ENCODE measurements around the gene EEF1G. TPM values are rescaled to one million over a fixed set of nuclear protein-coding genes. Genes with fewer than 3 reads are reported as not detected.
"Not testable (repeated sequence)": the region's sequence is repeated elsewhere in the genome, so short reads cannot be mapped to it uniquely, and the experiment has no call there.

Gene EEF1G, protein sequence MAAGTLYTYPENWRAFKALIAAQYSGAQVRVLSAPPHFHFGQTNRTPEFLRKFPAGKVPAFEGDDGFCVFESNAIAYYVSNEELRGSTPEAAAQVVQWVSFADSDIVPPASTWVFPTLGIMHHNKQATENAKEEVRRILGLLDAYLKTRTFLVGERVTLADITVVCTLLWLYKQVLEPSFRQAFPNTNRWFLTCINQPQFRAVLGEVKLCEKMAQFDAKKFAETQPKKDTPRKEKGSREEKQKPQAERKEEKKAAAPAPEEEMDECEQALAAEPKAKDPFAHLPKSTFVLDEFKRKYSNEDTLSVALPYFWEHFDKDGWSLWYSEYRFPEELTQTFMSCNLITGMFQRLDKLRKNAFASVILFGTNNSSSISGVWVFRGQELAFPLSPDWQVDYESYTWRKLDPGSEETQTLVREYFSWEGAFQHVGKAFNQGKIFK
- 999 and 1,397 TPM in 2 replicates for total RNA-seq (2012; rRNA removed)

- peaks cover 38% of the 10 kb centered on the region for H3K4me1 ChIP-seq (ENCODE audit: control insufficient read depth, insufficient read depth, low read length)
- H3K36me3 ChIP-seq (ENCODE audit: insufficient read depth, low read length) = peaks cover 70% of the 10 kb centered on the region
- H3K9ac ChIP-seq (ENCODE audit: low read depth, low read length) = peak within 1 kb of the TSS; percentile 96
Observed at GRCh38 chr11:62573592-62574362, at the start of gene EEF1G. TSS of gene EEF1G (minus strand) at chr11:62573891. CDS start at chr11:62573842, 49 bp downstream.

DNA sequence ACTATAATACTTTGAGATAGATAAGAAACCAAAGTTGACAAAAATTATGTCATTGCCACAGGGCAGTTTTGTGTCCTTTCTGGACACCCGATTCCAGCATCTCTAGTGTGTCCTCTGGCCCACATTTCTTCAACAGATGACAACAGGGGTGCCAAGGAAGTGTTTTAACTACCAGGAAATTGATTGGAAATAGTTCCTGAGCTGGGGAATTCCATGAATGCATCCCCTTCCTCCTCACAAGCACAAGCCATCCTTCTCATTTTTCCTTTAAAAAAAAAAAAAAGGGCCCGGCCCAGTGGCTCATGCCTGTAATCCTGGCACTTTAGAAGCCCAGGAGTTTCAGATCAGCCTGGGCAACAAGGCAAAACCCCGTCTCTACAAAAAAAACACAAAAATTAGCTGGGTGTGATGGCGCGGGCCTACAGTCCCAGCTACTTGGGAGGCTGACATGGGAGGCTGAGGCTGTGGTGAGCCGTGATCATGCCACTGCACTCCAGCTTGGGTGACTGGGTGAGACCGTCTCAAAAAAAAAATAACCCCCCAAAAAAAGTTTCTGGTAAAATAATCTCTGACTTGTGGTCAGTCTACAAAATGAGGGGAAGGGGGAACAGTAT lies 48.9 kb upstream of the EEF1G start:
- Histone ChIP-seq H3K4me2 (ENCODE audit: low read length) (peak overlapping the region; percentile 94), H3K4me3 (ENCODE audit: low read length) (peak overlapping the region; percentile 59), H3K9me3 (replicated peaks; ENCODE audit: low read length) (no peaks in the 10 kb centered on the region), H3K36me3 (ENCODE audit: insufficient read depth, low read length) (peaks cover 24% of the 10 kb centered on the region), H3K9ac (ENCODE audit: low read depth, low read length) (peak overlapping the region; percentile 60), H3K27me3 (ENCODE audit: control insufficient read depth, insufficient read depth, low read length) (no peaks in the 10 kb centered on the region), H3K4me1 (ENCODE audit: control insufficient read depth, insufficient read depth, low read length) (peaks cover 17% of the 10 kb centered on the region)

More at GRCh38 chr11:62573592-62574362, at the start of gene EEF1G:
- no peaks in the 10 kb centered on the region for H3K27me3 ChIP-seq (ENCODE audit: control insufficient read depth, insufficient read depth, low read length)
- H3K4me3 ChIP-seq (ENCODE audit: low read length) = peak within 1 kb of the TSS; percentile 91
- no peaks in the 10 kb centered on the region for H3K9me3 ChIP-seq (replicated peaks; ENCODE audit: low read length)
- H3K4me2 ChIP-seq (ENCODE audit: low read length) = peak within 1 kb of the TSS; percentile 93

GRCh38 chr11:62621567-62622470 lies 48.1 kb upstream of the EEF1G start, which contains the start of gene B3GAT3:
TSS of gene B3GAT3 (minus strand) at chr11:62621986. CDS start at chr11:62621947, 39 bp downstream.
- Histone ChIP-seq H3K9me3 (replicated peaks; ENCODE audit: low read length) (no peaks in the 10 kb centered on the region), H3K36me3 (ENCODE audit: insufficient read depth, low read length) (peaks cover 22% of the 10 kb centered on the region), H3K4me3 (ENCODE audit: low read length) (peak within 1 kb of the TSS; percentile 78), H3K27me3 (ENCODE audit: control insufficient read depth, insufficient read depth, low read length) (no peaks in the 10 kb centered on the region), H3K4me2 (ENCODE audit: low read length) (peak within 1 kb of the TSS; percentile 94), H3K4me1 (ENCODE audit: control insufficient read depth, insufficient read depth, low read length) (peaks cover 17% of the 10 kb centered on the region), H3K9ac (ENCODE audit: low read depth, low read length) (peak within 1 kb of the TSS; percentile 82)

DNA sequence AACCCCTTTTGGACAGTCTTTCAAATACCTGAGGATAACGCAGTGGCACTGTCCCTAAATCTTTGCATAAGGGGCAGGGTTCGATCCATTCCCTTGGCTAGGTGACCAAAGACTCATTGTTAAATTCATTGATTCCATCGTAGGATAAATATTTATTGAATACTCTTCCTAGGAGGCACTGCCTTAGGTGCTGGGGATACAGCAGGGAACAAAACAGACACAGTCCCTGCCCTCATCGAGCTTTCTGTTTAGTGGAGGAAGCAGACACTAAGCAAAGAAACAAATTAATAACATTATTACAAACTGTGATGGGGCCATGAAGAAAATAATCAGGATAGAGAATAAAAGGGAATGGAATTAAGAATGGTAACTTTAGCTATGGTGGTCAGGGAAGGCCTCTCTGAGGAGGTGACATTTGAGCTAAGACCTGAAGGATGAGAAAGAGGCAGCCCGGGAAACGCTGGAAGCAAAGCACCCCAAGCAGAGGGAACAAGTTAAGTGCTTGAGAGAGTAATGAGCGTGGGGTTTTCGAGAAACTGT lies 47.4 kb upstream of the EEF1G start:
- peaks cover 15% of the 10 kb centered on the region for H3K36me3 ChIP-seq (ENCODE audit: insufficient read depth, low read length)

GRCh38 chr11:62616957-62617356 lies 43.3 kb upstream of the EEF1G start:
- peaks cover 22% of the 10 kb centered on the region for H3K4me1 ChIP-seq (ENCODE audit: control insufficient read depth, insufficient read depth, low read length)
- not testable (repeated sequence) for H3K9ac ChIP-seq (ENCODE audit: low read depth, low read length); H3K27me3 ChIP-seq (ENCODE audit: control insufficient read depth, insufficient read depth, low read length)

More for the DNA sequence above, 47.4 kb upstream of the EEF1G start:
- Histone ChIP-seq H3K4me1 (ENCODE audit: control insufficient read depth, insufficient read depth, low read length) (peaks cover 17% of the 10 kb centered on the region), H3K4me3 (ENCODE audit: low read length) (peak overlapping the region; percentile 78), H3K27me3 (ENCODE audit: control insufficient read depth, insufficient read depth, low read length) (no peaks in the 10 kb centered on the region), H3K9me3 (replicated peaks; ENCODE audit: low read length) (no peaks in the 10 kb centered on the region), H3K4me2 (ENCODE audit: low read length) (peak overlapping the region; percentile 94), H3K9ac (ENCODE audit: low read depth, low read length) (peak overlapping the region; percentile 82)

GRCh38 chr11:62615521-62615920 lies 41.8 kb upstream of the EEF1G start:
- H3K36me3 ChIP-seq (ENCODE audit: insufficient read depth, low read length) = peaks cover 10% of the 10 kb centered on the region

More at GRCh38 chr11:62616957-62617356, 43.3 kb upstream of the EEF1G start:
- H3K4me3 ChIP-seq (ENCODE audit: low read length); H3K9me3 ChIP-seq (replicated peaks; ENCODE audit: low read length); H3K36me3 ChIP-seq (ENCODE audit: insufficient read depth, low read length); H3K4me2 ChIP-seq (ENCODE audit: low read length): not testable (repeated sequence)

DNA sequence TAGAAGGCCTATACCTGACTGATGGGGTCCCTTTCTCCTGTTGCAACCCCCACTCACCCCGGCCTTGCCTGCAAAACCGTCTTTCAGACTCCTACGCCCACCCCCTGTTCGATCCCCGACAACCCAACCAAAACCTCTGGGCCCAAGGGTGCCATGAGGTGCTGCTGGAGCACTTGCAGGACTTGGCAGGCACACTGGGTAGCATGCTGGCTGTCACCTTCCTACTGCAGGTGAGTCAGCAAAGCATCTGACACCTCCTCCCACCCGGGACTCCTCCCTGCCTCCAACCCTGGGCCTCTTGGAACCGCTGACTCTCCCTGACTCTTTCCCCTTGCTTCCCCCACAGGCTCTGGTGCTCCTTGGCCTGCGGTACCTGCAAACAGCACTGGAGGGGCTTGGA lies 40.6 kb upstream of the EEF1G start:
- H3K4me2 ChIP-seq (ENCODE audit: low read length) = no peak overlapping the region
- no peaks in the 10 kb centered on the region for H3K9me3 ChIP-seq (replicated peaks; ENCODE audit: low read length)
- no peaks in the 10 kb centered on the region for H3K27me3 ChIP-seq (ENCODE audit: control insufficient read depth, insufficient read depth, low read length)
- peaks cover 21% of the 10 kb centered on the region for H3K4me1 ChIP-seq (ENCODE audit: control insufficient read depth, insufficient read depth, low read length)
- peaks cover 20% of the 10 kb centered on the region for H3K36me3 ChIP-seq (ENCODE audit: insufficient read depth, low read length)
- H3K4me3 ChIP-seq (ENCODE audit: low read length) = no peak overlapping the region
- no peak overlapping the region for H3K9ac ChIP-seq (ENCODE audit: low read depth, low read length)

More at GRCh38 chr11:62615521-62615920, 41.8 kb upstream of the EEF1G start:
- Histone ChIP-seq H3K27me3 (ENCODE audit: control insufficient read depth, insufficient read depth, low read length) (no peaks in the 10 kb centered on the region), H3K9ac (ENCODE audit: low read depth, low read length) (no peak overlapping the region), H3K4me3 (ENCODE audit: low read length) (no peak overlapping the region), H3K9me3 (replicated peaks; ENCODE audit: low read length) (no peaks in the 10 kb centered on the region), H3K4me2 (ENCODE audit: low read length) (no peak overlapping the region), H3K4me1 (ENCODE audit: control insufficient read depth, insufficient read depth, low read length) (peaks cover 24% of the 10 kb centered on the region)

DNA sequence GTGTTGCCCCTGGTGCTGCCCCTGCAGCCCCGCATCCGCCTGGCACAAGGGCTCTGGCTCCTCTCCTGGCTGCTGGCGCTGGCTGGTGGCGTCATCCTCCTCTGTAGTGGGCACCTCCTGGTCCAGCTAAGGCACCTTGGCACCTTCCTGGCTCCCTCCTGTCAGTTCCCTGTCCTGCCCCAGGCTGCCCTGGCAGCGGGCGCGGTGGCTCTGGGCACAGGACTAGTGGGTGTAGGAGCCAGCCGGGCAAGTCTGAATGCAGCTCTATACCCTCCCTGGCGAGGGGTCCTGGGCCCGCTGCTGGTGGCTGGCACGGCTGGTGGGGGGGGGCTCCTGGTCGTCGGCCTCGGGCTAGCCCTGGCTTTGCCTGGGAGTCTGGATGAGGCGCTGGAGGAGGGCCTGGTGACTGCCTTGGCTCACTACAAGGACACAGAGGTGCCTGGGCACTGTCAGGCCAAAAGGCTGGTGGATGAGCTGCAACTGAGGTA lies 39.6 kb upstream of the EEF1G start:
- Histone ChIP-seq H3K4me2 (ENCODE audit: low read length) (peak overlapping the region; percentile 85), H3K36me3 (ENCODE audit: insufficient read depth, low read length) (peaks cover 29% of the 10 kb centered on the region), H3K4me1 (ENCODE audit: control insufficient read depth, insufficient read depth, low read length) (peaks cover 21% of the 10 kb centered on the region), H3K9ac (ENCODE audit: low read depth, low read length) (peak overlapping the region; percentile 88), H3K4me3 (ENCODE audit: low read length) (peak overlapping the region; percentile 74), H3K9me3 (replicated peaks; ENCODE audit: low read length) (no peaks in the 10 kb centered on the region), H3K27me3 (ENCODE audit: control insufficient read depth, insufficient read depth, low read length) (no peaks in the 10 kb centered on the region)

DNA sequence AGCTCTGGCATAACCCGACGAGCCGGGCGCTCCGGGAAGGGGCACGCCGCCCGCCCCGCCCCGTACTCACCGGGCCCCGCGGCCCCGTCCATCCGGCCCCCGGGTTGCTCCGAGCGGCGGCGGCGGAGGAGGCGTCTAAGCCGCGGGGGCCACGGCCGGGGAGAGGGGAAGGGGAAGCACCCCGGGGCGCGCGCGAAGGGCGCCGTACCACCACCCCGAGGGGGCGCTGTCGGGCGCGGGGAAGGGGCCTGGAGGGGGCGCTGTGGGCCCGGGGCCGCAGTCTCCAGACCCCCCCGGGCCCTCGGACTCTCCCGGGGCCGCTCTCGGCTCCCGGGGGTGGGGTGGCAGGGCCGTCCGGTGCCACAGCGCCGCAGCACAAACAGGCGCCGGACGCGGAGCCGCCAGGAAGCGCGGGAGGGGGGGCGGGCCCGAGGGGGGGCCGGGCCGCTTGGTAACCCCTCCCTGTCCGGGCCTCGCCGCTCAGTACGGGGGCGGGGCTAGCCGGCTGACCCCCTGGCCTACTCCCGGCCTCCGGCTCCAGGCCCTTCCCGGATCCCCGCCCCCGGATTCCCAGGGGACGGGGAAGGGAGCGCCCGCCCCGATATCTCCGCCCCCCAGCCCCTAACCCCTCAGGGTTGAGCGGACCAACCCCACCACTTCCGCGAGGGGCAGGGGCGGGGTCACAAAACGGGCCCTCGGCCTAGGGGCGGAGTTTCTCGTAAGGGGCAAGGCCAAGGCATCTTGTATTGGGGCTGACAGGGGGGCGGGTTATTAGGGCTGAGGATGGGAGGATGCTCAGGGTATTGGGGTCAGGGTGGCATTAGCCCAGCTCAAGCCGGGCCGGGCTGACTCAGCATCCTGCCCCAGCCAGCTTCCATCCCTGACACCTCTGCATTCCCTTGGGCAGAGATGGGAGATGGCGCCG lies 38.9 kb upstream of the EEF1G start, which contains the start of the genes EML3 and ROM1:
EML3 (minus strand) TSS at position 410 of the 925 bp plus-strand sequence; CDS start at position 92, 318 bp downstream.
ROM1 (plus strand) TSS at position 892 of the 925 bp plus-strand sequence; CDS start at position 917, 25 bp downstream.
- Histone ChIP-seq H3K36me3 (ENCODE audit: insufficient read depth, low read length) (peaks cover 36% of the 10 kb centered on the region), H3K9me3 (replicated peaks; ENCODE audit: low read length) (no peaks in the 10 kb centered on the region), H3K27me3 (ENCODE audit: control insufficient read depth, insufficient read depth, low read length) (no peaks in the 10 kb centered on the region), H3K4me2 (ENCODE audit: low read length) (peak within 1 kb of the TSS; percentile 85), H3K4me1 (ENCODE audit: control insufficient read depth, insufficient read depth, low read length) (peaks cover 27% of the 10 kb centered on the region), H3K4me3 (ENCODE audit: low read length) (peak within 1 kb of the TSS; percentile 74), H3K9ac (ENCODE audit: low read depth, low read length) (peak within 1 kb of the TSS; percentile 88)
